Psoas muscle (tissue), 8 donors: Measurements from ENCODE around the gene S1PR3. TPM values are rescaled to one million over a fixed set of nuclear protein-coding genes. Genes with fewer than 3 reads are reported as not detected.

Experiments
- ATAC-seq, 4 donors: fragments of 200-7000 bp; cut with Tn5 transposase; one replicate each; pipeline ENCODE4 v1.9.1; 2020; ENCODE audit warnings: moderate library complexity in 3 of 4, mild to moderate bottlenecking in 2 of 4
- DNase-seq, 2 donors: peaks; one replicate each; pipeline ENCODE4 v3.0.0-alpha.2; 2020
- H3K27ac ChIP-seq: fragments of 200-600 bp; one replicate; pipeline ENCODE4 v1.8.0; 2022
- H3K27me3 ChIP-seq, 3 donors: fragments of 200-600 bp in 1 of 3; one replicate each; pipeline versions ENCODE4 v1.6.1 to v1.8.0; 2013 to 2022; ENCODE audit warnings: low read length in 2 of 3, mild to moderate bottlenecking in 2 of 3, moderate library complexity in 1 of 3; ENCODE audit not compliant: insufficient read depth in 3 of 3
- H3K36me3 ChIP-seq, 2 donors: fragments of 200-600 bp in 1 of 2; one replicate each; pipeline versions ENCODE4 v1.6.1 to v1.8.0; 2013 to 2022; ENCODE audit warnings: low read depth in 1 of 2, mild to moderate bottlenecking in 1 of 2, moderate library complexity in 1 of 2; ENCODE audit not compliant: insufficient read depth in 1 of 2
- H3K4me1 ChIP-seq: fragments of 200-600 bp; one replicate; pipeline ENCODE4 v1.8.0; 2022
- H3K4me3 ChIP-seq: fragments of 200-600 bp; one replicate; pipeline ENCODE4 v1.8.0; 2022; ENCODE audit warnings: mild to moderate bottlenecking
- H3K9me3 ChIP-seq: fragments of 200-600 bp; one replicate; pipeline ENCODE4 v1.8.0; 2022
- WGBS, 3 donors: extraction: QIAGEN DNeasy Blood & Tissue Kit; methylation state at CpG; one replicate each; pipeline versions ENCODE4 v1.1.6 to v1.1.7; 2013; 5-methylcytosine and 5-hydroxymethylcytosine counted together
- intact Hi-C, 2 donors: fragments of 100-400 bp; cut with DNase I; formaldehyde crosslinking; loops; one replicate each; pipeline versions ENCODE4 v1.11.0 to v1.14.2; 2022
- polyA plus RNA-seq, 3 donors: library from polyadenylated mRNA; stranded (reverse); fragments of 200-250 nt; gene quantifications; one replicate each; pipeline ENCODE4 v1.2.3, GENCODE V29; 2013
- total RNA-seq, 4 donors: library from RNA; stranded (reverse); fragmentation: NEBNext Ultra II Directional in 2 of 4; extraction: Animal tissue kit (Norgen Biotek cat#: 25700) in 2 of 4; gene quantifications; one replicate each; pipeline versions ENCODE4 v1.2.1 to v1.2.4, GENCODE V29; 2021 to 2023
- TF ChIP-seq, protein P1 (sequence below): fragments of 200-600 bp; IDR thresholded peaks from one replicate; pipeline ENCODE4 v1.8.0; 2022; ENCODE audit warnings: antibody characterized with exemption
- donor health status: healthy with polysubstance abuse.
- donor health status: DM: no; HTN: no; CAD: no; lungs with moderate emphysema.
- donor health status: Bipolar disorder and iron deficiency.
- donor health status: healthy.
- donor health status: DM: yes; HTN: yes; CAD: no.
- donor health status: DM: no; HTN: no; CAD: no.
- donor health status: DM: no; HTN: no; CAD: no.
- donor health status: DM: yes; HTN: yes; CAD: no.

S1PR3 gene
- total and polyA plus RNA-seq, 7 donors: 2.3 to 5.2 (median 4.7) TPM

DNA sequence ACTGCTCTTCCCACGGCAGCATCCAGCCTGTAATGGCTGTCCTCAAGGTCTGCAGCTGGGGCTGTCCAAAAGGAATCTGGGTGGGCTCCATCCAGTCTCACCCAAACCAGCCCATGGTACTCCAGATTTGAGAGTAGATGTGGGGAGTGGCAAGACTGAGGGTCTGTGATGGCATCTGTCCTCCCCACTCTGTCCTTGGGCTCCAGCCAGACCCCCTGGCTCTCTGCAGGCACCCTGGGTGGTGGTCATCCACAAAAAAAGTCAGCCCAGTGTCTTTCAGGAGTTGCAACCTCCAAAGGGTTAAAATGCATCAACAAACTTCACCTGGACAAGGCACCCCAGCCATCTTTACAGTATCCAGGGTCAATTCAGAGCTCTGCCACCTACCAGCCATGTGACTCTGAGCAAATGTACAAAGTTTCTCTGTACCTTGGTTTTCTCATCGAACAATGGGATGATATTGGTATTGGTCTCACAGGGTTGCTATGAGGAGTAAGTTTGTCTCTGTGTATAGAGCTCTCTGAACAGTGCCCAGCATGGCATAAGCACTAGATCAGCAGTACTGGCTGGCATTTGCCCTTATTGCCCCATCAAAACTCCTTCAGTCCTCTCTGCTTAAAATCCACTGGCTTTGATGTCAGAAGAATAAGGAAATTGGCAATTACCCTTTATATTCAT, 7.3 kb upstream of the S1PR3 start:
- TF ChIP-seq, protein P1, sequence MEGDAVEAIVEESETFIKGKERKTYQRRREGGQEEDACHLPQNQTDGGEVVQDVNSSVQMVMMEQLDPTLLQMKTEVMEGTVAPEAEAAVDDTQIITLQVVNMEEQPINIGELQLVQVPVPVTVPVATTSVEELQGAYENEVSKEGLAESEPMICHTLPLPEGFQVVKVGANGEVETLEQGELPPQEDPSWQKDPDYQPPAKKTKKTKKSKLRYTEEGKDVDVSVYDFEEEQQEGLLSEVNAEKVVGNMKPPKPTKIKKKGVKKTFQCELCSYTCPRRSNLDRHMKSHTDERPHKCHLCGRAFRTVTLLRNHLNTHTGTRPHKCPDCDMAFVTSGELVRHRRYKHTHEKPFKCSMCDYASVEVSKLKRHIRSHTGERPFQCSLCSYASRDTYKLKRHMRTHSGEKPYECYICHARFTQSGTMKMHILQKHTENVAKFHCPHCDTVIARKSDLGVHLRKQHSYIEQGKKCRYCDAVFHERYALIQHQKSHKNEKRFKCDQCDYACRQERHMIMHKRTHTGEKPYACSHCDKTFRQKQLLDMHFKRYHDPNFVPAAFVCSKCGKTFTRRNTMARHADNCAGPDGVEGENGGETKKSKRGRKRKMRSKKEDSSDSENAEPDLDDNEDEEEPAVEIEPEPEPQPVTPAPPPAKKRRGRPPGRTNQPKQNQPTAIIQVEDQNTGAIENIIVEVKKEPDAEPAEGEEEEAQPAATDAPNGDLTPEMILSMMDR: no peak
- intact Hi-C loops: no loop called here
- H3K36me3 ChIP-seq: no peaks in the 10 kb centered on the region
- DNase-seq: no peak
- ATAC-seq: no peak
- no peak overlapping the region for H3K27ac ChIP-seq
- 80 to 84% (median 82%) methylated on average over 2 of the region's 2 CpGs for WGBS, 3 donors
- H3K9me3 ChIP-seq: no peaks in the 10 kb centered on the region
- no peak overlapping the region for H3K4me3 ChIP-seq
- H3K27me3 ChIP-seq: peaks cover 0 to 4% (median 3%) of the 10 kb centered on the region in 3 donors
- H3K4me1 ChIP-seq: no peaks in the 10 kb centered on the region

DNA sequence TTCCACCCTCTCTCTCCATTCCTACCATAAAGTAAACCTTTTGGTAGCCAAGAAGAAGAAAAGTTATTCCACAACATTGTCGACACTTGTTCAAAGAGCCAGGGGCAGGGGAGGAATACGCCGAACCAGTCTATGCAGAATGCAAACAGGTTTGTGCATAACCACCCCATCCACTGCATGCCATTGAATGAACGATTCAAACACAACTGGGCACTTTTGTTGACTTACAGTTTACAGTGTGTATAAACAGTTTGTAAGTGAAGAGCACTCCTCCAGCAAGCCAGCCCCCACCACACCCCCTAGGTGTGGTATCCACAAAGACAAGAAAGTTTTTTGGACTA, 6.8 kb upstream of the S1PR3 start:
- 89 to 94% (median 93%) methylated on average over 4 of the region's 4 CpGs for WGBS, 3 donors
- Histone ChIP-seq H3K9me3 (no peaks in the 10 kb centered on the region), H3K4me1 (no peaks in the 10 kb centered on the region), H3K27ac (no peak overlapping the region), H3K4me3 (no peak overlapping the region), H3K36me3 (no peaks in the 10 kb centered on the region), H3K27me3 (peaks cover 0 to 4% (median 3%) of the 10 kb centered on the region in 3 donors)
- no peak for ATAC-seq
- no peak for DNase-seq
- TF ChIP-seq, protein P1: no peak
- intact Hi-C loops: no loop called here

DNA sequence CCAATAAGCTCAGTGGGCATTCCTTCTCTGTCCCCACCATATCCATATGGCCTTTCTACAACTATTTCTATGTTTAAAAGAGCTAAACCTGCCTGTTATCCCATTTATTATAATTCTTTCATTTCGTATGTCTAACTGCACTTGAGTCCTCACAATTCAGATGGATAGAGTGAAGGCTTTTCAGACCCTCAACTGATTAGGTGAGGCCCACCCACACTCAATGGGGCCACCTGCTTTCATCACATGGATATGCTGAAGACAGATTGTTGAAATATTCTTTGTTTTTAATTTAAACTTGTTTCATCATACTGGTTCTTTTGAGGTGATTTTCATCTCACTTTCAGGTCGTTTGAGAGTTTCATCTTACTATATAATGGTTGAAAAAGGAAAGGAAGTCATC, 5.7 kb upstream of the S1PR3 start:
- intact Hi-C loops: no loop called here
- H3K27me3 ChIP-seq: peaks cover 3 to 5% (median 3%) of the 10 kb centered on the region in 3 donors

DNA sequence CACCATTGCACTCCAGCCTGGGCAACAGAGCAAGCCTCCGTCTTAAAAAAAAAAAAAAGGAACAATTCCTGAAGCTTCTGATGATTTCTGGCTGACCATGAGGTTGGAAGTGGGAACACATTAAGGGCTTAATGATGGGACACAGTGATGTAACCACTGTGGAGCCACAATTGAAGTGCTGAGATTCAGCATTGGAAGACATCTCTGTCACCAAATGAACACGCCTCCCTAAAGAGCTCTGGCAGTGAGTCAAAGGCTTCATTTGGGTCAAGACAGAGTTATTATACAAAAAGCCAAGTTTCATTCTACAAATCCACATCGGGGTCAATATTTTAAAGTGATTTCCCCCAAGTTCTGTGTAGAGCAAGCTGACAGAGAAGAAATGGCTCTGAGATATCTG, 4.5 kb upstream of the S1PR3 start:
- WGBS, 3 donors: 72 to 75% (median 72%) methylated on average over 3 of the region's 3 CpGs

More for the DNA sequence above, 5.7 kb upstream of the S1PR3 start:
- Histone ChIP-seq H3K36me3 (no peaks in the 10 kb centered on the region), H3K9me3 (no peaks in the 10 kb centered on the region), H3K27ac (no peak overlapping the region), H3K4me3 (no peak overlapping the region), H3K4me1 (no peaks in the 10 kb centered on the region)
- no peak for DNase-seq
- WGBS, 3 donors: 73 to 81% (median 80%) methylated on average over 2 of the region's 2 CpGs
- ATAC-seq: no peak
- TF ChIP-seq, protein P1: no peak

More for the DNA sequence above, 4.5 kb upstream of the S1PR3 start:
- H3K36me3 ChIP-seq: no peaks in the 10 kb centered on the region
- no peak overlapping the region for H3K27ac ChIP-seq
- DNase-seq (no peak), ATAC-seq (no peak)
- H3K9me3 ChIP-seq: no peaks in the 10 kb centered on the region
- intact Hi-C loops: no loop called here
- H3K4me1 ChIP-seq: no peaks in the 10 kb centered on the region
- no peak overlapping the region for H3K4me3 ChIP-seq
- TF ChIP-seq, protein P1: no peak
- H3K27me3 ChIP-seq: peaks cover 3 to 14% (median 12%) of the 10 kb centered on the region in 3 donors
